OCI-LY3 (cell line): Measurements from ENCODE around the gene ROR1.

ENCODE experiments used
- EZH2phosphoT487 ChIP-seq: fragments of 200-600 bp; shearing (Covaris generic); IDR thresholded peaks from 2 replicates; pipeline ENCODE4 v1.6.1; 2018; ENCODE audit warnings: antibody characterized with exemption, mixed run types, low read depth
- TF ChIP-seq, protein P1 (sequence below): fragments of 200-600, 300-600 bp; sonication (generic); IDR thresholded peaks from 2 replicates; pipeline ENCODE4 v1.5.1; 2014; ENCODE audit warnings: antibody characterized with exemption, low read length, low read depth

DNA sequence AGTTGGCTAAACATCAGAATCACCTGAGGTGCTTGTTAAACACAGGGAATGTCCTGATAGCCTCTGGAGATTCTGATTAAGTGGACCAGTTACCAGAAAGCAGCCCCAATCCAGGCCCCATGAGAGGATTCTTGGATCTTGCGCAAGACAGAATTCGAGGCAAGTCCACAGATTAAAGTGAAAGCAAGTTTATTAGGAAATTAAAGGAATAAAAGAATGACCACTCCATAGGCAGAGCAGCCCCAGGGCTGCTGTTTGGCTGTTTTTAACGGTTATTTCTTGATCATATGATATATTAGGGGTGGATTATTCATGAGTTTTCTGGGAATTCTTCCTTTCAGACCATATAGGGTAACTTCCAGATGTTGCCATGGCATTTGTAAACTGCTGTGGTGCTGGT is 176.2 kb downstream of the ROR1 start:
- TF ChIP-seq, protein P1, sequence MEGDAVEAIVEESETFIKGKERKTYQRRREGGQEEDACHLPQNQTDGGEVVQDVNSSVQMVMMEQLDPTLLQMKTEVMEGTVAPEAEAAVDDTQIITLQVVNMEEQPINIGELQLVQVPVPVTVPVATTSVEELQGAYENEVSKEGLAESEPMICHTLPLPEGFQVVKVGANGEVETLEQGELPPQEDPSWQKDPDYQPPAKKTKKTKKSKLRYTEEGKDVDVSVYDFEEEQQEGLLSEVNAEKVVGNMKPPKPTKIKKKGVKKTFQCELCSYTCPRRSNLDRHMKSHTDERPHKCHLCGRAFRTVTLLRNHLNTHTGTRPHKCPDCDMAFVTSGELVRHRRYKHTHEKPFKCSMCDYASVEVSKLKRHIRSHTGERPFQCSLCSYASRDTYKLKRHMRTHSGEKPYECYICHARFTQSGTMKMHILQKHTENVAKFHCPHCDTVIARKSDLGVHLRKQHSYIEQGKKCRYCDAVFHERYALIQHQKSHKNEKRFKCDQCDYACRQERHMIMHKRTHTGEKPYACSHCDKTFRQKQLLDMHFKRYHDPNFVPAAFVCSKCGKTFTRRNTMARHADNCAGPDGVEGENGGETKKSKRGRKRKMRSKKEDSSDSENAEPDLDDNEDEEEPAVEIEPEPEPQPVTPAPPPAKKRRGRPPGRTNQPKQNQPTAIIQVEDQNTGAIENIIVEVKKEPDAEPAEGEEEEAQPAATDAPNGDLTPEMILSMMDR: no peak
- TF ChIP-seq EZH2phosphoT487: no peak
